MM.1S (cell line): ENCODE data around the gene PAQR5.

Source experiments
- DNase-seq: peaks from one replicate; pipeline ENCODE4 v3.0.0-alpha.2; 2015
- H2AFZ ChIP-seq: fragments of 300-600 bp; sonication (generic); 2 replicates; pipeline ENCODE4 v1.6.0; 2016; ENCODE audit warnings: antibody characterized with exemption, low read length
- H3F3A ChIP-seq: fragments of 300-600 bp; sonication (generic); 2 replicates; pipeline ENCODE4 v1.6.1; 2016; ENCODE audit warnings: mild to moderate bottlenecking, antibody characterized with exemption, low read length, moderate library complexity, mixed read lengths; ENCODE audit not compliant: insufficient read depth
- H3K27ac ChIP-seq: fragments of 300-600 bp; sonication (generic); 2 replicates; pipeline ENCODE4 v1.5.1; 2016; ENCODE audit warnings: mild to moderate bottlenecking, low read length
- H3K27me3 ChIP-seq: fragments of 300-600 bp; sonication (generic); replicated peaks from 2 replicates; pipeline ENCODE4 v1.6.0; 2016; ENCODE audit warnings: low read length; ENCODE audit not compliant: insufficient read depth
- H3K36me3 ChIP-seq: fragments of 300-600 bp; sonication (generic); replicated peaks from 2 replicates; pipeline ENCODE4 v1.6.1; 2016; ENCODE audit warnings: mild to moderate bottlenecking, low read length, mixed read lengths; ENCODE audit not compliant: insufficient read depth
- H3K4me1 ChIP-seq: fragments of 300-600 bp; sonication (generic); 2 replicates; pipeline ENCODE4 v1.6.1; 2016; ENCODE audit warnings: low read length, mixed read lengths
- H3K4me2 ChIP-seq: fragments of 300-600 bp; sonication (generic); 2 replicates; pipeline ENCODE4 v1.6.0; 2016; ENCODE audit warnings: low read depth, low read length
- H3K4me3 ChIP-seq: fragments of 300-600 bp; sonication (generic); 2 replicates; pipeline ENCODE4 v1.5.1; 2016; ENCODE audit warnings: low read length, mixed read lengths
- H3K79me2 ChIP-seq: fragments of 300-600 bp; sonication (generic); 2 replicates; pipeline ENCODE4 v1.6.1; 2016; ENCODE audit warnings: mixed run types, low read length, mixed read lengths
- H3K9ac ChIP-seq: fragments of 300-600 bp; sonication (generic); 2 replicates; pipeline ENCODE4 v1.6.1; 2016; ENCODE audit warnings: low read length, mixed read lengths
- H3K9me2 ChIP-seq: fragments of 300-600 bp; sonication (generic); replicated peaks from 2 replicates; pipeline ENCODE4 v1.6.1; 2016; ENCODE audit warnings: mild to moderate bottlenecking, low read length, mixed read lengths; ENCODE audit not compliant: insufficient read depth
- H3K9me3 ChIP-seq: fragments of 300-600 bp; sonication (generic); replicated peaks from 2 replicates; pipeline ENCODE4 v1.6.1; 2016; ENCODE audit warnings: mild to moderate bottlenecking, low read length, mixed read lengths; ENCODE audit not compliant: insufficient read depth
- H4K20me1 ChIP-seq: fragments of 300-600 bp; sonication (generic); 2 replicates; pipeline ENCODE4 v1.6.1; 2016; ENCODE audit warnings: mild to moderate bottlenecking, low read length, moderate library complexity, mixed read lengths; ENCODE audit not compliant: insufficient read depth
- CTCF ChIP-seq: fragments of 300-600 bp; sonication (generic); IDR thresholded peaks from 2 replicates; pipeline ENCODE4 v1.5.1; 2016; ENCODE audit warnings: antibody characterized with exemption, low read length, mixed read lengths
- EZH2 ChIP-seq: fragments of 300-600 bp; sonication (generic); optimal IDR thresholded peaks from 2 replicates; pipeline ENCODE3; 2017; ENCODE audit warnings: low read depth, mild to moderate bottlenecking, antibody characterized with exemption, low read length, mixed read lengths
- EZH2phosphoT487 ChIP-seq: fragments of 300-600 bp; sonication (generic); IDR thresholded peaks from 2 replicates; pipeline ENCODE4 v1.6.1; 2018; ENCODE audit warnings: antibody characterized with exemption, low read length

The PAQR5 gene

DNA sequence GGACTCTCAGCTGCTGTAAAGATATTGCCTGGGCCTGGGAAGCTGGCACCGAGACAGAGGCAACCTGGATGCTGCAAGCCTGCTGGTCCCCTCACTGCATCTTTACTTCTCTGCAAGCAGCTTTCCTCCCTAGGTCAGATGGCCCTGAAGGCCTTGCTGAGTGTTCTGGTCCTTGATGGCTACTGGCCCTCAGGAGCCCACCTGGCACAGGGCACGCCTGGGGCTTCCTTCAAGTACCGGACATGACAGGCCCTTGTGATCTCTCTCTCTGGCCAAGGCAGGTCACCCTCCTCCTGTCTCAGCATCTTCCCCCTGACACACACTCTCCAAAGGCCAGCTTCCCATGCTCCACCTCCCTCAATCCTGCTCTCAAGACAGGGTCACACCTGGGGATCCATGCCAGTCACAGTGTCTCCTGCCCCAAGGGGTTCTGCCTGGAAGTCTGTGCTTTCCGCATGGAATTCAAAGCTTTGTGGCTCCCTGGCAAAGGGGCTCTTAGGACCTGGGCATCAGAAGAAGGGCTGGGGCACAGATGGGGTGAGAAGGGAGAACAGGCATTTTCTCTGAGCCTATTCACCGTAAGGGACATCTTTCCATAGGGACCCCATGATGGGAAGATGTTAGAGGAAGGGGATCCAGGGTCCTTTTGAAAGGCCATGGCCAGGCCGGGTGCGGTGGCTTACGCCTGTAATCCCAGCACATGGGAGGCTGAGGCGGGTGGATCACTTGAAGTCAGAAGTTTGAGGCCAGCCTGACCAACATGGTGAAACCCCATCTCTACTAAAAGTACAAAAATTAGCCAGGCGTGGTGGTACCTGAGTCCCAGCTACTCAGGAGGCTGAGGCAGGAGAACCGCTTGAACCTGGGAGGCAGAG, 4.7 kb upstream of the PAQR5 start:
- H3K9me3 ChIP-seq, result no peaks in the 10 kb centered on the region
- TF ChIP-seq EZH2 (no peak), CTCF (no peak), EZH2phosphoT487 (no peak)
- H3K4me2 ChIP-seq, result no peak overlapping the region
- H3K36me3 ChIP-seq, result no peaks in the 10 kb centered on the region
- no peaks in the 10 kb centered on the region for H3F3A ChIP-seq
- no peaks in the 10 kb centered on the region for H3K79me2 ChIP-seq
- H4K20me1 ChIP-seq, result no peaks in the 10 kb centered on the region
- H2AFZ ChIP-seq, result no peak overlapping the region
- no peak overlapping the region for H3K27ac ChIP-seq
- no peaks in the 10 kb centered on the region for H3K9me2 ChIP-seq
- no peak overlapping the region for H3K4me3 ChIP-seq
- no peaks in the 10 kb centered on the region for H3K27me3 ChIP-seq
- H3K9ac ChIP-seq, result no peak overlapping the region
- H3K4me1 ChIP-seq, result no peaks in the 10 kb centered on the region
- no peak for DNase-seq

DNA sequence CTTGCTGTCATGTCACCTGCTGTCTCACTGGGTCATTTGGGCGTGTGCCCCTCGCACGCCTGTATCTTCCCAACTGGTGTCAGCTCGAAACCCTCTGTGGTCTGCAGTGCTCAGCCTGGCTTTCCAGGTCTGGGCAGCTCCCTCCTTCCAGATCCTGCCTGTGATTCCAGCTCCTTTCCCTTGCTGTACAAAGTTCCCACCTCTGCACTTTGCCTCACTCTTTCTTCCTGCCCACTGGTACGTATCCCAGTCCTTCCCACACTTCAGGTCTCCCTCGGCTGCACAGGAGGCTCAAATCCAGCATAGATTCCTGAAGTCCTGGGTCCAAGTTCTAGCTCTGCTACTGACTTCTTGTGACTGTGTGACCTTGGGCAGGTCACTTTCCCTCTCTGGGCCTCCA, 2.1 kb upstream of the PAQR5 start:
- Histone ChIP-seq H3K9me3 (no peaks in the 10 kb centered on the region), H3K79me2 (no peaks in the 10 kb centered on the region), H3K27me3 (peaks cover 13% of the 10 kb centered on the region; the same call in 1 of the 2 replicates)

DNA sequence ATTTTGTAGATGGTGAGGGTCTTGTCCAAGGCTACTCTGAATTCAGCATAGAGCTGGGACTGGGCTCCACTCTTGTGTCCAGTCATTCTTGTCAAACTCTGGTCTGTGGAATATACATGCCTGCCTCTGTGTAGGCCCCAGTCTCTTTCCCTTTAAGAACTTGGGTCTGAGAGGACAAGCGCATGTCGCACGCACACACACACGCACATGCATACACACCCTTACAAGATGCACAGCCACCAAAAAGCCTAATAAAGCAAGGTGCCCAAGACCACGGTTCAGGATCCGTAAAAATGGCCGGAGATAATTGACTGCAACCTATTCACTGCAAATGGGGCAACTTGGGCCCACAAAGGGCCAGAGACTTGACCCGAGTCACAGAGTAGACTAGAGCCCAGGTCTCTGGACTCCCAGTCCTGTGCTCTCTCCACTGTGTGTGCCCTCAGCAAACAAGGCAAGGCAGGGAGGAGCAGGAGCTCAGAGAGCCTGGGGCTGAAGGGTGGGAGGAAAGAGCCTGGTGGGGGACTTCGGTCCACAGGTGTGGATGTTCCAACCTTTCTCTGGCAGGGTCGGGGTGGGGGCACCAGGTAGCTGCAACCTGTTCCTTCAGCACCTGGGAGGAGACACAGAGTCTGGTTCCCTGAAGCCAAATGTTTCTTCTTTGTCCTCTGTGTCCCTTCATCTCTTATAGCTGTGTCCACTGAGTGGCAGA, 914 bp upstream of the PAQR5 start:
- DNase-seq, result no peak
- Histone ChIP-seq H3K27ac (no peak overlapping the region), H3K4me3 (no peak overlapping the region), H3K9me2 (no peaks in the 10 kb centered on the region), H3K4me2 (no peak overlapping the region), H3K9me3 (no peaks in the 10 kb centered on the region), H3K4me1 (no peaks in the 10 kb centered on the region), H4K20me1 (no peaks in the 10 kb centered on the region), H3K27me3 (peaks cover 13% of the 10 kb centered on the region; the same call in 1 of the 2 replicates), H2AFZ (no peak overlapping the region), H3K36me3 (no peaks in the 10 kb centered on the region), H3F3A (no peaks in the 10 kb centered on the region), H3K79me2 (no peaks in the 10 kb centered on the region), H3K9ac (no peak overlapping the region)
- no peak for TF ChIP-seq EZH2
- no peak for TF ChIP-seq CTCF
- TF ChIP-seq EZH2phosphoT487, result no peak

More for the DNA sequence above, 2.1 kb upstream of the PAQR5 start:
- TF ChIP-seq CTCF, result no peak
- TF ChIP-seq EZH2, result no peak
- TF ChIP-seq EZH2phosphoT487, result no peak
- H3K9ac ChIP-seq, result no peak overlapping the region
- H3K36me3 ChIP-seq, result no peaks in the 10 kb centered on the region
- no peak overlapping the region for H3K27ac ChIP-seq
- H3K4me1 ChIP-seq, result no peaks in the 10 kb centered on the region
- H3F3A ChIP-seq, result no peaks in the 10 kb centered on the region
- H3K9me2 ChIP-seq, result no peaks in the 10 kb centered on the region
- H2AFZ ChIP-seq, result no peak overlapping the region
- no peak overlapping the region for H3K4me3 ChIP-seq
- no peak for DNase-seq
- no peak overlapping the region for H3K4me2 ChIP-seq
- no peaks in the 10 kb centered on the region for H4K20me1 ChIP-seq
